ENCODE data around the gene PNMT.

The PNMT gene

DNA sequence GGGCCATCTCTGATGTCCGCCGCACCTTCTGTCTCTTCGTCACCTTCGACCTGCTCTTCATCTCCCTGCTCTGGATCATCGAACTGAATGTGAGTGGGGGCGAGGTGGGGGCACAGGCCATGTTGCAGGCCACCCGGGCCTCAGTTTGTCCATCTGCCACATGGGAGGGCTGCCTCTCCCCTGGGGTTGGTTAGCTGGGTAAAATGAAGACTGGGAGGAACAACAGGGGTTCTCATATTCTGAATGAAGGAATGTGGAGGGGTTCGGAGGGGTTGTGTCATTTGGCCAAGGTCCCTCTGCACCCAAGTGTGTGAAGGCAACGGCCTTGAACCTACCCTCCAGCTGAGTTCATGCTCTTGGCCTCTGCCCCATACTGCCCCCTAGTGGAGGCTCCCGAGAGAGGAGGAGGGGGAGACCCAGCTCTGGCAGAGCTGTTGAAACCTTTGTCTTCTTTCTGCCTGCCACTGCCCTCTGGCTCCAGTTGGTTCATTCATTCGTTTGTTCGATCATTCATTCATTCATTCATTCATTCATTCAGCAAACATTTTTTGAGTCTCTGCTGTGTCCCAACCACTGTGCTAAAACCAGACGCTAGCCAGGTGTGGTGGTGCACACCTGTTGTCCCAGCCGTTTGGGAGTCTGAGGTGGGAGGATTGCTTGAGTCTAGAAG lies 14.5 kb upstream of the PNMT start:
- no peak for FAIRE-seq

DNA sequence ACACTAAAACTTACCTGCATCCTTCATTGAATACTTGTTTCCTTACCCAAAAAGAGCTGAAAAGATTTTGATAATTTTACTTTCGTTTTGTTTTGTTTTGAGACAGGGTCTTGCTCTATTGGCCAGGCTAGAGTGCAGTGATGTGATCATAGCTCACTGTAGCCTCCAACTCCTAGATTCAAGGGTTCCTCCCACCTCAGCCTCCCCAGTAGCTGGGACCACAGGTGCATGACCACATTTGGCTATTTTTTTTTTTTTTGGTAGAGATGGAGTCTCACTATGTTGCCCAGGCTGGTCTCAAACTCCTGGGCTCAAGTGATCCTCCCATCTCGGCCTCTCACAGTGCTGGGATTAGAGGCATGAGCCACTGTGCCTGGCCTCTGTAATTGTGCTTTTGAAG lies 13.1 kb upstream of the PNMT start:
- FAIRE-seq = no peak

DNA sequence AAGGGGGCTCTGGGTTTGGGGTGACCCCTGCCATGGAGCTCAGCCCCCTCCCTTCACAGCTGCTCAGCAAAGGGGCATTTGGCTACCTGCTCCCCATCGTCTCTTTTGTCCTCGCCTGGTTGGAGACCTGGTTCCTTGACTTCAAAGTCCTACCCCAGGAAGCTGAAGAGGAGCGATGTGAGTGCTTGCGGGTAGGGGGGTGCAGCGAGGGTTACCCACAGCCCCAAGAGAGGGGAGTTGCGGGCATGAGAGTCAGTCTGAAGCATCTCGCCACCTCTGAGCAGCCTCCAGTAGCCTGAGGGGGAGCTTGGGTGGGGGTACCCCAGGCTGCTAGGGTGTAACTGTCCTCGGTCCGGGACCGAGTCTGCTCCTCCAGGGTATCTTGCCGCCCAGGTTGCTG lies 9.9 kb upstream of the PNMT start:
- no peak for FAIRE-seq

DNA sequence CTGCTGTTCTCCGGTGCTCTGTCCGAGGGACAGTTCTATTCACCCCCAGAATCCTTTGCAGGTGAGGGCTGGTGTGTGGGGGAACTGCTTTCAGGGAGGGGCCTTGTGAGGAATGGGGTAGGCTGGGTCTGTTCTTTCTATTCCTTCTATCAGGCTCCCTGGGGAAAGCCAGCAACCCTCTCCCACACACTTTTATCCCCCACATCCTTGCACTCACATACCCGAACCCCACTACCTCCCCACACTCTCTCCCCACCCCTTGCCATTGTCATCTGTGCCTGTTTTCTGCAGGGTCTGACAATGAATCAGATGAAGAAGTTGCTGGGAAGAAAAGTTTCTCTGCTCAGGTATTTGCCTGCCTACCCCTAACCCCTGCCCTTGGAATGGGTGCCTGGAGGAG lies 9.5 kb upstream of the PNMT start:
- FAIRE-seq = no peak

DNA sequence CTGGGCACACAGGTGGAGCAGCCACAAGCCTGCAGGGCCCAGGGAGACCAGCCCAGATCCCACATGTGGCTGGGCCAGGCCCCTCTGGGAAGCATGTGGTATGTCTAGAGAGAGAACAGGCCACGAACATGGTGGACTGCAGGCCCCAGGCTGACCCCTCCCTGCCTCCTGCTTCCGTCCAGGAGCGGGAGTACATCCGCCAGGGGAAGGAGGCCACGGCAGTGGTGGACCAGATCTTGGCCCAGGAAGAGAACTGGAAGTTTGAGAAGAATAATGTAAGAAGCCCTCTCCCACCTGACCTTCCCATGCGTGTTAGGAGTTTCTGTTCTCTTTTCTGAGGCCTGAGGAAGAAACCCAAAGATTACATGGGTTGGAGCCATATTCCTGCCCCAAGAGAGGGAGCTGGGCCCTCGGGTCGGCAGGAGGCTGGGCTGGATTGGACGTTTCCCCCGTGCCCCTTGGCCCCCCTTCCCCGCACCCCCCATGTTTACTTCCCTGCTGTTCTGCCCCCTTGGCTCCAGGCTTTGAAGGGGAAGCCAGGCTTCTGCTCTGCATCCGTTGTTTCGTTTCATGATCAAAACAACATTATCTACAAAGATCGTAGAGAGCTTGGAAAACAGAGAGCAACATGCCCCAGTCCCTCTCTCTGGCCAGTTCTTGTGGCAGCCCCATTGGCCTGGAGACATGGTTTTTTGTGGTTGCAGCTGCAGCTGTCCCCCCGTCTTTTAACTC lies 8.8 kb upstream of the PNMT start:
- no peak for FAIRE-seq

DNA sequence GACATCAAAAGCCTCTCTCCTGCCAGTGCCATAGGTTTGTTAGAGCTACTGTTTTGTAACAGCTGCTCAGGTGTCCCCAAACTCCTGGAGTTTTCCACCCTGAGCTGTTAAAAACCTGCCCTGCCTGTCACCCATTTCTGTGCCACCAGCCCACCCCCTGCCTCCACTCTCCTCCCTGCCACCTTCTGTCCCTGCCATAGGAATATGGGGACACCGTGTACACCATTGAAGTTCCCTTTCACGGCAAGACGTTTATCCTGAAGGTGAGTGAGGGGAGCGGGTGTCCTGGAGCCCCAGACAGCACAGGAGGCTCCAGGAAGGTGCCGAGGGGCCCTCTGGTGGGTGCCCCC lies 8.3 kb upstream of the PNMT start:
- FAIRE-seq = no peak

DNA sequence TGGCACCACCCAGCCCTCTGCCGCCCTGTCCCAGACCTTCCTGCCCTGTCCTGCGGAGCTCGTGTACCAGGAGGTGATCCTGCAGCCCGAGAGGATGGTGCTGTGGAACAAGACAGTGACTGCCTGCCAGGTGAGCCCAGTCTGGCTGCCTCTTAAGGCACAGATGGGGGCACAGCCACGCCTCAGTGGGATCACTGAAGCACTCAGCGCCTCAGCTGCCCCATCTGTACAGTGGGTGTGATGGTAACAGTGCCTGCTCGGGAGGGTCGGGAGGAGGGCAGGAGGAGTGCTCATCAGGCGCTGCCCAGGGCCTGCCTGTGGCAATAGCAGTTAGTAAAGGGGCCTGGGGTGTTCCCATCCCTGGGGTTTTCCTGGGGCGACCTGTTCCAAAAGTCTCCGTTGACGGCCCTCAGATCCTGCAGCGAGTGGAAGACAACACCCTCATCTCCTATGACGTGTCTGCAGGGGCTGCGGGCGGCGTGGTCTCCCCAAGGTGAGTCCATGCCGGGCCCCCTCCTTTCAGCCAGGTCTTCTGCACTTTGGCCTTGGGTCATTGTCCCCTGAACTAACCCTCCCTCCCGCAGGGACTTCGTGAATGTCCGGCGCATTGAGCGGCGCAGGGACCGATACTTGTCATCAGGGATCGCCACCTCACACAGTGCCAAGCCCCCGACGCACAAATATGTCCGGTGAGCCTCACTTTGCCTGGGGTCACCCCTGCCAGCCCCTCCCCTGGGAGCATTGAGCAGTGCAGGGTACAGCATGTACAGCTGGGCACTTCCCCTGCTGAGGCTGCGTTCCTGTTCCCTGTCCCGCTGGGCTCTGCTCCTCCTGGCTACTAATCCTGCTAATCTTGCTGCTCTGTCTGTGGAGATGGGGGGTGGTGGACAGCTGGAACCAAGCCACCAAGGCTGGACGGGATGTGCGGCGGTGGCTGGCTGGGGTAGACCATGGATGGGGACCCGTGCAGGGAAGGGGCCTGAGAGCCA lies 7.6 kb upstream of the PNMT start:
- no peak for FAIRE-seq

DNA sequence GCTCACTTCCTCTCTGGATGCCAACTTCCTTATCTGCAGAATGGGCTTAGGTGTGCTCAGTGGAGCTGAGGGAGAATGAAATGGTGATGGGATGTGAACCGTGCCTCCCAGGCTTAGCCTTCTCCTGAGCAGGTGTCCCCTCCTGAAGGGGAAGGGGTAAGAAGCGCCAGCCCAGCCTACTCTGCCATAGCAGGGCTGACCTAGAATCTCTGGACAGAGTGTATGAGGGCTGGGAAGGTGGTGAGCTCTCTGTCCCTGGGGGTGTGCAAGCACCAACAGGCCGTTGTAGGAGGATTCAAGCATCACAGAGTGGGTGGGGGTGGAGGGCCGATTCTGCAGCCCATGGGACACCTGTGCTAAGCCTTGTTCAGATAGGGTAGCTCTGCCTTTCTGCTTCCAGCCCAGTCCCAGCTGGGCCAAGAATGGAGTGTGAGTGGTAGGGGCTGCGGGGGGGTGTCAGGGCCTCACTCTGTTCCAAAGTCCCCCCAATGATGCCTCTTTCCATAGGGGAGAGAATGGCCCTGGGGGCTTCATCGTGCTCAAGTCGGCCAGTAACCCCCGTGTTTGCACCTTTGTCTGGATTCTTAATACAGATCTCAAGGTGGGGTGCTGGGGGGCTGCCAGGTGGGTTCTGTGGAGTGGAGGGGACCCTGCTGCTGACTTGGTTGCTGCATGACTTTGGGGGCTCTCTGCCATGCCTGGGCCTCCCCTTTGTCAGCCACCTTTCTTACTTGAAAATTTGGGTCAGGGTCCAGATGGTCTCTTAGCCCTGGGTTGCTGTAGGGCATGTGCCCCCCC lies 6.3 kb upstream of the PNMT start:
- no peak for FAIRE-seq

DNA sequence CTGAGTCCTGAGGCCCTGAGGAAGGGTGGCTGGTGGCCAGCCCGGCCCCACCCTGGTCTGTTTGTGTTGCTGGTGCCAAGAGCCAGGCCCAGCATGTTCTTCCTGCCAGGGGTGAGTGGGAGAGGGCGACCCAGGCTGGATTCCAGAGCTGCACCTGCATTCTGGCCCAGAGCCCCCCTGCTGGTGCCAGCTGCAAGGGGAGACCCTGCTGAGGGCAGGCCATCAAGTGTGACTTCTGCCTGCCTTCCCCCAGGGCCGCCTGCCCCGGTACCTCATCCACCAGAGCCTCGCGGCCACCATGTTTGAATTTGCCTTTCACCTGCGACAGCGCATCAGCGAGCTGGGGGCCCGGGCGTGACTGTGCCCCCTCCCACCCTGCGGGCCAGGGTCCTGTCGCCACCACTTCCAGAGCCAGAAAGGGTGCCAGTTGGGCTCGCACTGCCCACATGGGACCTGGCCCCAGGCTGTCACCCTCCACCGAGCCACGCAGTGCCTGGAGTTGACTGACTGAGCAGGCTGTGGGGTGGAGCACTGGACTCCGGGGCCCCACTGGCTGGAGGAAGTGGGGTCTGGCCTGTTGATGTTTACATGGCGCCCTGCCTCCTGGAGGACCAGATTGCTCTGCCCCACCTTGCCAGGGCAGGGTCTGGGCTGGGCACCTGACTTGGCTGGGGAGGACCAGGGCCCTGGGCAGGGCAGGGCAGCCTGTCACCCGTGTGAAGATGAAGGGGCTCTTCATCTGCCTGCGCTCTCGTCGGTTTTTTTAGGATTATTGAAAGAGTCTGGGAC lies 5.5 kb upstream of the PNMT start:
- no peak for FAIRE-seq

DNA sequence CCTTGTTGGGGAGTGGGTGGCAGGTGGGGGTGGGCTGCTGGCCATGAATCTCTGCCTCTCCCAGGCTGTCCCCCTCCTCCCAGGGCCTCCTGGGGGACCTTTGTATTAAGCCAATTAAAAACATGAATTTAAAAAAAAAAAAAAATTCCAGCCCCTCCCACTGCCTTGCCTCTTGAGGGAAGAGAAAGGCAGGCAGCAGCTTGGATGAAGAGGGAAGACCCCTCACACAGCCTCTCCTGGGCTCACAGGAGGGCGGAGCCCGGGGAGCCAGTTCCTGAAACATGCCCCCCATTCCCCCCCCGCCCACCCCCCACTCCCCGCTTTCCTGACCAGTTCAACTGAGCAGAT lies 4.9 kb upstream of the PNMT start:
- FAIRE-seq = no peak

DNA sequence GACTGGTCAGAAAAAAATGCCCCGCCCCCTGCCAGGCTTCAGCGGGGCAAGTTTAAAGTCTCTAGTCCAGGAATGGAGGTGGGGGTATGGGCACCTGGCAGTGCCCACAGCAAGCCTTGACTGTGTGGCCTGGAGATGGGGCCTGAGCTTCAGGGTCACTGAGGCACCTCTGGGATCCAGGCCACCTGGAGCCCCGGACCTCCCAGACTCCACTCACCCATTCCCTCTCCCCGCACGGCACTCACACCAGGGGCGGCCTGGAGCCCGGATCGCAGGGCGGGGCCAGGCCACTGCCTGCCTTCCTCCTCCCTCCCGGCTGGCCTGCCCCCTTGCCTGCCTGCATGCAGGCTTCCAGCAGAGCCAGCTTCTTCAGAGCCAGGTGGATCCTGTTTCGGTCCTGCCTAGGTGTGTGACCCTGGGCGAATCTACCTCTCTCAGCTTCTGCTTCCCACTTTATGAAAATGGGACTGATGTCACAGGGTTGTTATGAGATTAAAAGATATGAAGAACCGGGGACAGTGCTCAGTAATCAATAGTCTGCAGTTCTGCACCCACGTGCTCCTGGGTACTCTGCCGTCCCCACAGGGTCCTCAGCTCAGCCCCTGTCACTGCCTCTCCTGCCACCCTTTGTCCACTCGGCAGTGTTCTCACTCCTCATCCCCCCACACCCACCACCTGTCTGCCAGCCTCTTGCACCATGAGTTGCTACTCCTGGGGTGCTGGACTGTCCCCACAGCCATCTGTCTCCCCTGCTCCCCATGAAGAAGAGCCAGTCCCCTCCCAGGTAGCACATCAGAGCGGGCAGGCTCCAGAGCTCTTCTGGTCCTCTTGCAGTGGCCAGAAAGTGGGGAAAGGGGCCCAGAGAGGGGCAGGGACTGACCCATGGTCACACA lies 4.3 kb upstream of the PNMT start:
- no peak for FAIRE-seq

DNA sequence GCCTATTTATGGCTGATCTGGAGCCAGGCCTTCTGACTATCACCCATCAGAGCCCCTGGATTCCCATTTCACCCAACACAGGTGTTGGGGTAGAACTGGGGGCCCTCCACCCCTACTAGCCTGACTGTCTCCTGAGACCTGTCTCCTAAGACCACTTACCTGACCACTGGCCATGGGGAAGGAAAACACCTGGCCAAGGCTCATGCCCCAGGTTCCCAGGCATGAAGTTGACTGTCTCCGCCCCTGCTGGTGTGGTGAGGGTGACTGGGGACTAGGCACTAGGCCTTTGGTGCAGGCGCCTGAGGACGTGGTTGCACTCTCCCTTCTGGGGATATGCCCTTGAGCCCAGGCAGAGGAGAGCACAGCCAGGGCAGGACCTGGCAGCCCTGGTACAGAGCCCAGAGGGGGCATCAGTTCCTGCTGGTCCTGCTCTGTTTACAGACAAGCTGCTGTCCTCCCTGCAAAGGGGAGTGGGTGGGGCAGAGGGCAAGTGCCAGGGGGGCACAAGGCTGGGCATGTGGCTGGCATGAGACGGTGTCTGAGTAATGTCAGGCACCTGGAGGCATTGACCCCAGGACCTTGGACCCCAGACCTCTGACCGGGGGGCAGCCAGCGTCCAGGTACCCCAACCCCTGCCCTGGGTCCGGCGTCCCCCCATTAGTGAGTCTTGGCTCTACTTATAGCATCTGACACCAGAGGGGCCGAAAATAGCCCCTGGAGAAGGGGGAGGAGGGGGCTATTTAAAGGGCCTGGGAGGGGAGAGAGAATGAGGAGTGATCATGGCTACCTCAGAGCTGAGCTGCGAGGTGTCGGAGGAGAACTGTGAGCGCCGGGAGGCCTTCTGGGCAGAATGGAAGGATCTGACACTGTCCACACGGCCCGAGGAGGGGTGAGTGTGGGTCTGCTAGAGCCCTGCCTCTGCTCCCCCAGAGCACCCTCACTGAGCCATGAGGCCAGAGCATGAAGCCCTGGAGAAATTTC lies 3.4 kb upstream of the PNMT start, which contains the start of gene TCAP:
TSS of gene TCAP (plus strand) at position 769 of the 981 bp plus-strand sequence. CDS start at position 780, 11 bp downstream.
- FAIRE-seq = no peak

DNA sequence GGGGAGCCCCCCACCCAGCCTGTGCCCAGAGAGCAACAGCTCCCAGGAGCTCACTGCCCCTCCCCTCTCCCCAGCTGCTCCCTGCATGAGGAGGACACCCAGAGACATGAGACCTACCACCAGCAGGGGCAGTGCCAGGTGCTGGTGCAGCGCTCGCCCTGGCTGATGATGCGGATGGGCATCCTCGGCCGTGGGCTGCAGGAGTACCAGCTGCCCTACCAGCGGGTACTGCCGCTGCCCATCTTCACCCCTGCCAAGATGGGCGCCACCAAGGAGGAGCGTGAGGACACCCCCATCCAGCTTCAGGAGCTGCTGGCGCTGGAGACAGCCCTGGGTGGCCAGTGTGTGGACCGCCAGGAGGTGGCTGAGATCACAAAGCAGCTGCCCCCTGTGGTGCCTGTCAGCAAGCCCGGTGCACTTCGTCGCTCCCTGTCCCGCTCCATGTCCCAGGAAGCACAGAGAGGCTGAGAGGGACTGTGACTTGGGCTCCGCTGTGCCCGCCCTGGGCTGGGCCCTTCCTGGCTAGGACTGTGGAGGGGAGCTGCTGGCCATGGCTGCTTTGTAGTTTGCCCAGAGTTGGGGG lies 2.5 kb upstream of the PNMT start:
- no peak for FAIRE-seq

DNA sequence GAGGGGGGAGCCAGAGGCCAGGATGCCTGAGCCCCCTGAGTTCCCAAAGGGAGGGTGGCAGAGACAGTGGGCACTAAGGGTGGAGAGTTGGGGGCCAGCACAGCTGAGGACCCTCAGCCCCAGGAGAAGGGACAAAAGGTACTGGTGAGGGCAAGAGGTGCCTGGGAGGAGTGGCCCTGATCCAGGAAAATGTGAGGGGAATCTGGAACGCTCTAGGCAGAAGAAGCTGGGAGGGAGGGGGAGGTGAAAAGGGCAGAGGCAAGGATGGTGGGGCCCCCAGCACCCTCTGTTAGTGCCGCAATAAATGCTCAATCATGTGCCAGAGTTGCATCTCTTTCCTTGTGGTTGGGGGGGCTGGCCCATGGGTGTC lies 2.0 kb upstream of the PNMT start:
- FAIRE-seq = no peak

DNA sequence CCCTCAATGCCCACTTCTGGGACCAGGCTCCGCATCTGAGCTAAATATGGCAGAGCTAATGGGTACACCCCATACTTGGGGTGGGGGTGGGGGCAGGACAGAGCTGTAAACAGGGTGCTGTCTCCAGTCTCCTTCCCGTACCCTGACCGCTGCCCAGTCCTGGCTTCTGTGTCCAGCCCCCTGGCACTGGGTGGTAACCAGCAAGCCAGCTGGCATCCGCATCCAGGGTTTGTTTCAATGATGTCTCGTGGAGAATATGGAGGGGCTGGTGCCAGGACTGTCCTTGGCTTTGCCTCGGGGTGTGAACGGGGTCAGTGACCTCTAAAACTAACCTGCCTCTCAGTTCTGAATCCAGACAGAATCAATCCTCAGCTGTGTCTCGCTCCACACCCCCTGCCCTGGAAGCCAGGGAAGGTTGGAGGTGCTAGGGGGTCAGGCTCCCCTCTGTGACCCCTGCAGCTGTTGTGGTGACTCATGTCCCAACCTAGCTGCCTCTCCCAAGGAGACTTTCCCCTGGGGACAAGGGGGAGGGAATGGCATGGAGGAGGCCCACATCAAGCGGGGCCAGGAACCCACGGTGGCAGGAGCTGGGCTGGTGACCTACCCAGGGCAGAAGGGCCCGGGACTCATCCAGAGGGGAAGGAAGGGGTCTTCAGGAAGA lies 1.5 kb upstream of the PNMT start:
- no peak for FAIRE-seq

DNA sequence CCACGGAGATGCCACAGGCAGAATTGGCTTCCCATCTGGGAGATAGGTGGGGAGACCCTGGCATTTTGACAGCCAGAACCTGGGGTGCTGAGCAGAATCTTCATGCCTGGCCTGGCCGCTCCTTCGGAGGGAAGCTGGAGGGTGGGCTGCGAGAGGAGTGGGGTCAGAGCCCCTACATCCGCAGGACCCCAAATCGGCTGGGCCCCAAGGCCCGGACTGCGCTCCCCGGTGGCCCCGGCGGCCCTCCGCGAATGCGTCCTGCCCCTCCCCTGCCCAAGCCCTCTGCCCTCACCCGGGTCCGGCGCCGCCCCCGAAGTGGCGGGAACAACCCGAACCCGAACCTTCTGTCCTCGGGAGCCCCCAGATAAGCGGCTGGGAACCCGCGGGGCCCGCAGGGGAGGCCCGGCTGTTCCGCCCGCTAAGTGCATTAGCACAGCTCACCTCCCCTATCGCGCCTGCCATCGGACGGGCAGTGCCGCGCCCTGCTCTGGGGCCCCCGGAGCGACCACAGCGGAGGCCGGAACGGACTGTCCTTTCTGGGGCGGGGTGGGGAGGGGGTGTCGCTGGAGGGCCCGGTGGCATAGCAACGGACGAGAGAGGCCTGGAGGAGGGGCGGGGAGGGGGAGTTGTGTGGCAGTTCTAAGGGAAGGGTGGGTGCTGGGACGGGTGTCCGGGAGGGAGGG lies 850 bp upstream of the PNMT start:
- FAIRE-seq = no peak

DNA sequence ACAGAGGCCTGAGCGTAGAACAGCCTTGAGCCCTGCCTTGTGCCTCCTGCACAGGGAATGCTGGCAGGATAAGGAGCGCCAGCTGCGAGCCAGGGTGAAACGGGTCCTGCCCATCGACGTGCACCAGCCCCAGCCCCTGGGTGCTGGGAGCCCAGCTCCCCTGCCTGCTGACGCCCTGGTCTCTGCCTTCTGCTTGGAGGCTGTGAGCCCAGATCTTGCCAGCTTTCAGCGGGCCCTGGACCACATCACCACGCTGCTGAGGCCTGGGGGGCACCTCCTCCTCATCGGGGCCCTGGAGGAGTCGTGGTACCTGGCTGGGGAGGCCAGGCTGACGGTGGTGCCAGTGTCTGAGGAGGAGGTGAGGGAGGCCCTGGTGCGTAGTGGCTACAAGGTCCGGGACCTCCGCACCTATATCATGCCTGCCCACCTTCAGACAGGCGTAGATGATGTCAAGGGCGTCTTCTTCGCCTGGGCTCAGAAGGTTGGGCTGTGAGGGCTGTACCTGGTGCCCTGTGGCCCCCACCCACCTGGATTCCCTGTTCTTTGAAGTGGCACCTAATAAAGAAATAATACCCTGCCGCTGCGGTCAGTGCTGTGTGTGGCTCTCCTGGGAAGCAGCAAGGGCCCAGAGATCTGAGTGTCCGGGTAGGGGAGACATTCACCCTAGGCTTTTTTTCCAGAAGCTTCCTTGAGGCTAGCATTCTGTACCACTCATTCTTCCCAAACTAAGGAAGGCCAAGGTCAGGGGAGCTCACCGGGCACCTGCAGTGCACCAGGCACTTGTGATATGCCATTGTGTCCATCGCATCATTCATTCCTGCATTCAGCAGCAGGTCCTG lies 1.9 kb downstream of the PNMT start:
- FAIRE-seq = no peak

Data from endometrium (tissue), 2 donors.